ENCODE data around the gene CNPY3. TPM values are rescaled to one million over a fixed set of nuclear protein-coding genes. Genes with fewer than 3 reads are reported as not detected.

Gene CNPY3
- total RNA-seq, 4 donors from 2014 or later: 23.2 to 130 (median 39.1) TPM

- Histone ChIP-seq H3K4me3 (no peak overlapping the region), H3K9me3 (no peaks in the 10 kb centered on the region), H3K27me3 (no peaks in the 10 kb centered on the region), H3K27ac (no peak overlapping the region), H3K4me1 (peaks cover 0 to 6% of the 10 kb centered on the region in 2 donors), H3K36me3 (no peaks in the 10 kb centered on the region)
- TF ChIP-seq CTCF (IDR thresholded peaks at IDR 0.05) (no peak), POLR2A (IDR thresholded peaks at IDR 0.05) (no peak)
- intact Hi-C loops (cut with DNase I; ENCODE audit: low total_unique reads): no loop called here
- DNase-seq: no peak
Observed at GRCh38 chr6:42963179-42963854, 34.0 kb downstream of the CNPY3 start.

- H3K9me3 ChIP-seq: no peaks in the 10 kb centered on the region
- no peak overlapping the region for H3K4me3 ChIP-seq
- no peak for DNase-seq
- no peaks in the 10 kb centered on the region for H3K36me3 ChIP-seq
- H3K27ac ChIP-seq: no peak overlapping the region
- H3K27me3 ChIP-seq: no peaks in the 10 kb centered on the region
- intact Hi-C loops (cut with DNase I; ENCODE audit: low total_unique reads): no loop called here
- peaks cover 0 to 6% of the 10 kb centered on the region in 2 donors for H3K4me1 ChIP-seq
- no peak for TF ChIP-seq POLR2A (IDR thresholded peaks at IDR 0.05)
- no peak for TF ChIP-seq CTCF (IDR thresholded peaks at IDR 0.05)
Observed at GRCh38 chr6:42963855-42964605, 34.8 kb downstream of the CNPY3 start.

GRCh38 chr6:42966571-42966970 is 37.3 kb downstream of the CNPY3 start:
- Histone ChIP-seq H3K4me1 (no peaks in the 10 kb centered on the region), H3K36me3 (no peaks in the 10 kb centered on the region), H3K4me3 (no peak overlapping the region), H3K27ac (no peak overlapping the region), H3K27me3 (no peaks in the 10 kb centered on the region), H3K9me3 (no peaks in the 10 kb centered on the region)
- no peak for TF ChIP-seq CTCF (IDR thresholded peaks at IDR 0.05)
- no peak for TF ChIP-seq POLR2A (IDR thresholded peaks at IDR 0.05)
- intact Hi-C loops (cut with DNase I; ENCODE audit: low total_unique reads): no loop called here
- no peak for DNase-seq

- DNase-seq: no peak
- Histone ChIP-seq H3K4me3 (no peak overlapping the region), H3K27ac (no peak overlapping the region), H3K36me3 (no peaks in the 10 kb centered on the region), H3K4me1 (no peaks in the 10 kb centered on the region), H3K27me3 (no peaks in the 10 kb centered on the region), H3K9me3 (no peaks in the 10 kb centered on the region)
- intact Hi-C loops (cut with DNase I; ENCODE audit: low total_unique reads): no loop called here
- TF ChIP-seq POLR2A (IDR thresholded peaks at IDR 0.05): no peak
- no peak for TF ChIP-seq CTCF (IDR thresholded peaks at IDR 0.05)
Observed at GRCh38 chr6:42967228-42967627, 37.9 kb downstream of the CNPY3 start.

GRCh38 chr6:42968126-42968701 is 38.9 kb downstream of the CNPY3 start:
- H3K36me3 ChIP-seq: no peaks in the 10 kb centered on the region
- no peak overlapping the region for H3K27ac ChIP-seq
- H3K4me1 ChIP-seq: no peaks in the 10 kb centered on the region
- intact Hi-C loops (cut with DNase I; ENCODE audit: low total_unique reads): no loop called here
- H3K9me3 ChIP-seq: no peaks in the 10 kb centered on the region
- TF ChIP-seq POLR2A (IDR thresholded peaks at IDR 0.05) (no peak), CTCF (IDR thresholded peaks at IDR 0.05) (no peak)
- H3K27me3 ChIP-seq: no peaks in the 10 kb centered on the region
- H3K4me3 ChIP-seq: no peak overlapping the region
- DNase-seq: no peak

Measured in uterus (tissue), 4 donors.